MCF 10A (cell line): ENCODE results near the gene TRIM77. TPM values are rescaled to one million over a fixed set of nuclear protein-coding genes. Genes with fewer than 3 reads are reported as not detected.
"Not testable (repeated sequence)": the region's sequence is repeated elsewhere in the genome, so short reads cannot be mapped to it uniquely, and the experiment has no call there.

Source experiments
- Bru-seq: library from RNA; stranded (reverse); fragments of 400-500 nt; gene quantifications from one replicate; lab custom pipeline; 2021; lab: Mats Ljungman, UMichigan
- BruChase-seq, 2 experiments: library from RNA; stranded (reverse); fragments of 400-500 nt; gene quantifications; one replicate each; lab custom pipeline; 2021; lab: Mats Ljungman, UMichigan
- BruUV-seq: library from RNA; stranded (reverse); fragments of 400-500 nt; replicated peaks from 2 replicates; lab custom pipeline; 2021; lab: Mats Ljungman, UMichigan
- CTCF ChIA-PET: fragments of 300-600 bp; sonication (Branson Sonifier 250); formaldehyde crosslinking; extraction: SDS; loops from one replicate; lab custom pipeline; 2021; ENCODE audit warnings: antibody characterized with exemption, inconsistent platforms; lab: Yijun Ruan, JAX
- POLR2A ChIA-PET: fragments of 300-600, 350-650 bp; sonication (Branson Sonifier 250); formaldehyde crosslinking; extraction: SDS; loops from one replicate; lab custom pipeline; 2020; ENCODE audit warnings: antibody characterized with exemption, inconsistent platforms; lab: Yijun Ruan, JAX
- DNase-seq: peaks from one replicate; pipeline ENCODE4 v3.0.0-alpha.2; 2018; ENCODE audit not compliant: unreplicated experiment
- H3K27ac Mint-ChIP-seq: one replicate; pipeline ENCODE4 v1.8.0; 2022; ENCODE audit warnings: mild to moderate bottlenecking, low read depth, mixed read lengths; ENCODE audit not compliant: unreplicated experiment
- H3K27me3 Mint-ChIP-seq: one replicate; pipeline ENCODE4 v1.8.0; 2022; ENCODE audit warnings: mixed read lengths; ENCODE audit not compliant: insufficient read depth, unreplicated experiment
- H3K36me3 Mint-ChIP-seq: one replicate; pipeline ENCODE4 v1.8.0; 2022; ENCODE audit warnings: mild to moderate bottlenecking, moderate library complexity, mixed read lengths; ENCODE audit not compliant: insufficient read depth, unreplicated experiment
- H3K4me1 Mint-ChIP-seq: one replicate; pipeline ENCODE4 v1.8.0; 2022; ENCODE audit warnings: mixed read lengths; ENCODE audit not compliant: insufficient read depth, unreplicated experiment
- H3K4me3 Mint-ChIP-seq: one replicate; pipeline ENCODE4 v1.8.0; 2022; ENCODE audit warnings: mild to moderate bottlenecking, moderate library complexity, mixed read lengths; ENCODE audit not compliant: unreplicated experiment
- H3K9me3 Mint-ChIP-seq: one replicate; pipeline ENCODE4 v1.8.0; 2022; ENCODE audit warnings: mixed read lengths; ENCODE audit not compliant: unreplicated experiment
- CTCF ChIP-seq: fragments of 200-600 bp; IDR thresholded peaks from one replicate; pipeline ENCODE4 v1.8.0; 2022; ENCODE audit warnings: antibody characterized with exemption, mild to moderate bottlenecking; ENCODE audit not compliant: unreplicated experiment
- intact Hi-C: fragments of 100-400 bp; cut with micrococcal nuclease; formaldehyde crosslinking; loops from 2 replicates; pipeline ENCODE4 v1.14.1; 2022
- long read RNA-seq: library from polyadenylated mRNA; stranded (forward); transcript quantifications from one replicate; pipeline ENCODE4 v2.0.0, GENCODE V29; 2022
- total RNA-seq: library from RNA; stranded (reverse); gene quantifications from 2 replicates; pipeline ENCODE4 v1.2.3, GENCODE V29; 2022

TRIM77 gene
- total RNA-seq = not detected in 2 replicates
- not detected for Bru-seq, nascent RNA
- not detected for BruChase-seq, experiment 1, labeled RNA remaining after a 6-hour chase
- not detected for BruChase-seq, experiment 2, labeled RNA remaining after a 2-hour chase
- long read RNA-seq = 0 reads

GRCh38 chr11:89709999-89710398 lies at the start of gene TRIM77:
TRIM77 (plus strand) TSS chr11:89710299; CDS start chr11:89710299, 0 bp downstream.
- intact Hi-C loops, DNase-seq, H3K27ac Mint-ChIP-seq, POLR2A ChIA-PET, H3K4me3 Mint-ChIP-seq, H3K9me3 Mint-ChIP-seq, H3K36me3 Mint-ChIP-seq, H3K4me1 Mint-ChIP-seq, BruUV-seq, CTCF ChIA-PET: not testable (repeated sequence)
- peaks cover 66% of the 10 kb centered on the region for H3K27me3 Mint-ChIP-seq

- Mint-ChIP-seq H3K36me3 (no peaks in the 10 kb centered on the region), H3K27ac (no peak overlapping the region), H3K9me3 (no peaks in the 10 kb centered on the region), H3K27me3 (peaks cover 50% of the 10 kb centered on the region), H3K4me3 (no peak overlapping the region), H3K4me1 (no peaks in the 10 kb centered on the region)
- intact Hi-C loops = no loop called here
- DNase-seq = no peak
- ChIA-PET POLR2A (no interaction called here), CTCF (no interaction called here)
- no TSS peak for BruUV-seq
- no peak for TF ChIP-seq CTCF
Observed at GRCh38 chr11:89667001-89667400, 43.1 kb upstream of the TRIM77 start.

GRCh38 chr11:89668158-89668557 lies 41.9 kb upstream of the TRIM77 start:
- H3K27ac Mint-ChIP-seq, POLR2A ChIA-PET, CTCF ChIA-PET, H3K4me3 Mint-ChIP-seq, H3K9me3 Mint-ChIP-seq, DNase-seq, intact Hi-C loops, H3K4me1 Mint-ChIP-seq, BruUV-seq, H3K36me3 Mint-ChIP-seq: not testable (repeated sequence)
- peaks cover 49% of the 10 kb centered on the region for H3K27me3 Mint-ChIP-seq

GRCh38 chr11:89669586-89669985 lies 40.5 kb upstream of the TRIM77 start:
- peaks cover 56% of the 10 kb centered on the region for H3K27me3 Mint-ChIP-seq
- DNase-seq, BruUV-seq, H3K4me1 Mint-ChIP-seq, H3K27ac Mint-ChIP-seq, H3K9me3 Mint-ChIP-seq, intact Hi-C loops, CTCF ChIA-PET, POLR2A ChIA-PET, H3K36me3 Mint-ChIP-seq, H3K4me3 Mint-ChIP-seq: not testable (repeated sequence)

- POLR2A ChIA-PET, H3K9me3 Mint-ChIP-seq, H3K36me3 Mint-ChIP-seq, CTCF ChIA-PET, intact Hi-C loops, H3K27ac Mint-ChIP-seq, H3K4me3 Mint-ChIP-seq, H3K4me1 Mint-ChIP-seq, BruUV-seq, DNase-seq: not testable (repeated sequence)
- H3K27me3 Mint-ChIP-seq = peaks cover 54% of the 10 kb centered on the region
Observed at GRCh38 chr11:89669993-89670669, 40.0 kb upstream of the TRIM77 start.

- H3K27ac Mint-ChIP-seq, POLR2A ChIA-PET, DNase-seq, H3K4me1 Mint-ChIP-seq, H3K36me3 Mint-ChIP-seq, H3K9me3 Mint-ChIP-seq, CTCF ChIA-PET, H3K4me3 Mint-ChIP-seq, intact Hi-C loops, BruUV-seq: not testable (repeated sequence)
- peaks cover 63% of the 10 kb centered on the region for H3K27me3 Mint-ChIP-seq
Observed at GRCh38 chr11:89672547-89672946, 37.6 kb upstream of the TRIM77 start.

- BruUV-seq, DNase-seq, CTCF ChIA-PET, H3K27ac Mint-ChIP-seq, POLR2A ChIA-PET, H3K36me3 Mint-ChIP-seq, H3K4me1 Mint-ChIP-seq, H3K9me3 Mint-ChIP-seq, H3K4me3 Mint-ChIP-seq, intact Hi-C loops: not testable (repeated sequence)
- H3K27me3 Mint-ChIP-seq = peaks cover 70% of the 10 kb centered on the region
Observed at GRCh38 chr11:89673380-89673779, 36.7 kb upstream of the TRIM77 start.
